Midbrain (tissue), 1 donor: ENCODE data around the gene USB1.

ENCODE experiments used
- DNase-seq: peaks from one replicate; lab custom pipeline; 2025; lab: John Stamatoyannopoulos, UW

USB1 gene

DNA sequence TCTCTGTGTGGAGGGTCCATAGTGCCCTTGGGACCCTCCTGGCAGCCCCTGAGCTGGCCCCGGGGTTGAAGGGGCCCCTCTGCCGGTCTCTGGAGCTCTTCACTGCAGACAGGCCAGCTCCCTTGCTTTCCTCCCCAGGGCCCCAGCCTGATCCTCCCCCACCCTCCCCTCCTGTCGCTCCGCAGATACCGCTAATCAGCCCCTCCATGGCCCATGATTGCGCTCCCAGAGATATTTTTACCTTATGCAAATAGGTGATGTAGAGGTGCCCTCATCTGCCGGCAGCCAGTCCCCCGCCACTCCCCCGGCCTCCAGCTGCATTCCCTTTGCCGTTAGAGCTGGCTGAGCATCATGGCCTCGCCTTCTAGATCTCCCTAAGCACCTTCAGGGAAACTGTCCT lies 33.6 kb downstream of the USB1 start:
- no peak for DNase-seq

GRCh38 chr16:58035356-58036170 lies 34.4 kb downstream of the USB1 start:
- DNase-seq, result no peak

DNA sequence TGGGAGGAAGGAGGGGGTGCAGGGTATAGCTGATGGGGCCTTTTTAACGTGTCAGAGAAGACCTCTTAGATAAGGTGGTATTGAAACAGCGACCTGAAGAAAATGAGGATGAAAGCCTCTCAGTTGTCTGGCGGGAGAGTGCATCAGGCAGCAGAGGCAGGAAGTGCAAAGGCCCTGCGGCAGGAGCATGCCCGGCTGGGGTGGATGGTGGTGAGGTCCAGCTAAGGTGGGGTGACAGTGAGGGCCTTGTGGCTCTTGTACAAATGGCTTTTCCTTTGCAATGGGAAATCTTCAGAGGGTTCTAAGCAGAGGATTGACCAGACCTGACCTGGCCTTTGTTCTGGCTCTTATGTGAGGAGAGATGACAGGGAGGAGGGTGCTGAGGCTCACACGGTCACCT lies 35.7 kb downstream of the USB1 start:
- no peak for DNase-seq

DNA sequence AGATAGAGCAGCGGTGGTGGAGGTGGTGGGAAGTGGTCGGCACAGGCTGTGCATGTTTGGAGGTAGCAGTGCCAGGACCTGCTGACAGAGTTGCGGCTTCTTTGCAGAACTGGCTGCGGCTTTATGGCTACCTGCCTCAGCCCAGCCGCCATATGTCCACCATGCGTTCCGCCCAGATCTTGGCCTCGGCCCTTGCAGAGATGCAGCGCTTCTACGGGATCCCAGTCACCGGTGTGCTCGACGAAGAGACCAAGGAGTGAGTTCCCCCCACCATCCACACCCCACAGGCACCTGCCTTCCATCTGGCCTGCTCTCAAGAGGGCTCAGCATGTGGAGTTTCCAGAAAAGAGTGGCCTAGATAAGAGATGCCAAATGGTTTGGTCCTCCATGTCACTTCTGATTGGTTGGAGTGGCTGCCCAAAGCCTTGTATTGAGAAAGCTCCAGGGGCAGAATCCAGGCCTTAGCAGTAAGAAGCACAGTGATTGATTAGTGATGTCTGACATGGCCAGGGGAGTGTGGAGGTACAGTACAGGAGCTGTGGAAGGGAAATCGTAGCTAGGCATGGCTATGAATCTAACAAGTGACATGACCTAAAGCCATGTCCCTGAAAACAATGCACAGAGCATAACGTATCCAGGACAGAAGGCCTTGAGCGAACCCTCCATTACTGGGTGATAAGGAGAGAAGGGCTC lies 36.3 kb downstream of the USB1 start:
- DNase-seq, result no peak

- DNase-seq, result no peak
Measured at GRCh38 chr16:58038219-58038641, 37.0 kb downstream of the USB1 start.

GRCh38 chr16:58039829-58040495 lies 38.8 kb downstream of the USB1 start:
- DNase-seq, result no peak

- no peak for DNase-seq
Measured at GRCh38 chr16:58040496-58040846, 39.3 kb downstream of the USB1 start.

GRCh38 chr16:58040945-58041627 lies 39.9 kb downstream of the USB1 start:
- no peak for DNase-seq

- no peak for DNase-seq
Measured at GRCh38 chr16:58041628-58041955, 40.4 kb downstream of the USB1 start.

- DNase-seq, result no peak
Measured at GRCh38 chr16:58042001-58042885, 41.0 kb downstream of the USB1 start.

GRCh38 chr16:58042886-58043515 lies 41.8 kb downstream of the USB1 start:
- no peak for DNase-seq

GRCh38 chr16:58043571-58044155 lies 42.5 kb downstream of the USB1 start:
- DNase-seq, result no peak

DNA sequence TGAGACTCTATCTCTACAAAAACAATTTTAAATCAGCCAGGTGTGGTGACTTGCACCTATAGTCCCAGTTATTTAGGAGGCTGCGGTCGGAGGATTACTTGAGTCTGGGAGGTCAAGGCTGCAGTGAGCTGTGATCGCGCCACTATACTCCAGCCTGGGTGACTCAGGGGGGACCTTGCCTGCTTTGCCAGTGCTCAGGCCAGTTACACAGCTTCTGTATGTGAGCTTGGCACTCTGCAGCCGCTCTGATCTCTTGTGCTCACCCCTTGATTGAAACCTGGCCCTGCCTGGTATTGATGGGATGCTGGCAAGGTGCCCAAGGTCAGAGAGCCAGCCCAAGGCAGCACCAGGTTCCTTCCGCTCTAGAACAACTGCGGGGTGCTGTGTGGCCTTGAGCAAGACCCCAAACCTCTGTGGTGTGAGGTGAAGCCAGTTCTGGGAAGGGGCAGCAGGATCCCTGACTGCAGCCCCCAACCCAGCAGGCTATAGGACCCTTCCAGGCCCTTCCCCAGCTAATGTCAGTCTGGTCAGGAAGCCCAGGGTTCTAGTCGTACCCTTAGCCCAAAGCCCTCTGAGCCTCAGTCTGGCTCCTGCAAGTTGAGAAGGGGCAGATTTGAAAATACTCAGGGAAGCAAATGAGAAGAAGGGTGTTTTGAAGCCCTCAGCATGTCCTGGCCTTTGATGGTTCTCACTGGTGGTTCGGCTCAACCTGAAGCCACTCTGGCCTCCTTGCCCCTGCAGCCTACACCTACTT lies 43.2 kb downstream of the USB1 start:
- no peak for DNase-seq

DNA sequence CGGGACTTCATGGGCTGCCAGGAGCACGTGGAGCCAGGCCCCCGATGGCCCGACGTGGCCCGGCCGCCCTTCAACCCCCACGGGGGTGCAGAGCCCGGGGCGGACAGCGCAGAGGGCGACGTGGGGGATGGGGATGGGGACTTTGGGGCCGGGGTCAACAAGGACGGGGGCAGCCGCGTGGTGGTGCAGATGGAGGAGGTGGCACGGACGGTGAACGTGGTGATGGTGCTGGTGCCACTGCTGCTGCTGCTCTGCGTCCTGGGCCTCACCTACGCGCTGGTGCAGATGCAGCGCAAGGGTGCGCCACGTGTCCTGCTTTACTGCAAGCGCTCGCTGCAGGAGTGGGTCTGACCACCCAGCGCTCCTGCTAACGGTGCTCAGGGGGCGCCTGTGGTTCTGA lies 43.9 kb downstream of the USB1 start:
- DNase-seq, result no peak

GRCh38 chr16:58046054-58046881 lies 45.1 kb downstream of the USB1 start:
- no peak for DNase-seq

DNA sequence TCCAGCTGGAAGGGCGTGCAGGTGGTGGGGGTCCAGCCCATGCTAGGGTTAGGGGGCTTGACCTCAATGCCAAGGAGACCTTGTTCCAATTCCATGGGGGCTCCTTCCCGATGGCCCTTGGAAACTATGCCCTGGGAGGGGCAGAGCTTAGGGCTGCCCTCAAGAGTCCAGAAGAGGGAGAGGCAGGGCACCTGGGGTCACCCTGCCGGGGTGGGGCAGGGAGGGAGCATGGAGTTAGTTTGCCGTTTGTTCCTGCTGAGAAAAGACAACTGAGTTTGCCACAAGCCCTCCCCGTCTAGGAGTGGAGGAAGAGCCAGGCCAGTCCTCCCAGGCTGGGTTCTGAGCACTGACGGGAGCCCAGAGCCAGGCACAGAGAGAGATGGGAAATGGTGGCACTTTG lies 45.7 kb downstream of the USB1 start:
- DNase-seq, result no peak

DNA sequence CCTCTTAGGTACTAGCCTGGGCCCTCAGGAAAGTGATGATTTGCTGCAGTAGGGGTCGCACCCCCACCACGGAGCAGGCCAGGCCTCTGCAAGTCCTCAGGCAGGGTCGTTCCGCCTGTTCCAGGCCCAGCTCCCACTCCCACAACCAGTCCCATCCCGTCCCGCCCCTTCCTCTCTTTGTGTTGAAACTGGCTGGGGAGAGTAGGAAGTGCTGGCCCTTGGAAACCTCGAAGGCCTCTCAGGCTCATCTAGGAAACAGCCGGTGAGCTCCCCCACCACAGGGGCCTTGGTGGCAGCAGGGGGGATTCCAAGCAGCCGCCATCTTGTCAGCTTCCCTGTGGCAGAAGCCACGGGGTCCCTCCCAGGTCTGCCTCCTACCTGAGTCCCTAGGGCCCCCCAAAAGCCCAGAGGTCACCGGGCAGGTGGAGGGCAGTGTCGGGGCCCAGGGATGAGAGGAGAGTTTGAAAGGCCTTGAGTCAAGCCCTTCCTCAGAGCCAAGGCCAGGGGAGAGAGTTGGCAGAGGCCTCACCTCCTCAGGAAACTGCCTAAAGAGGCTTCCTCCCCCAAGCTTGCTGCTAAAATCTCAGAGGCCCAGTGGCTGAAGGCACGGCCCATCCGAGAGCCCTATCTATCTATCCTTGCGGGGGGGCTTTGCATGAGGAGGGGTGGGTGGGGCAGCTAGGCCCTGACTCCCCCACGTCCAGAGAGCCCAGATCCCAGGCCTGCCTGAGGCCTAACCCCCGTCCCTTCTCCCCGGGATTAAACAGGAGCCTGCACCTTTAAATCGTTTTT lies 46.5 kb downstream of the USB1 start:
- DNase-seq, result no peak
